T-helper 2 cell treated with Interferon-gamma antibody and Interleukin-4, amounts not matched to agents 100 ng/mL and 5 ng/mL, for 36 hours (primary cell): ENCODE data around the gene TSHZ1. TPM values are rescaled to one million over a fixed set of nuclear protein-coding genes. Genes with fewer than 3 reads are reported as not detected.

Experiments used
- intact Hi-C: fragments of 100-400 bp; cut with micrococcal nuclease; formaldehyde crosslinking; loops from one replicate; pipeline ENCODE4 v1.15.1; 2023
- total RNA-seq: library from RNA; stranded (reverse); gene quantifications from 2 replicates; pipeline ENCODE4 v1.2.3, GENCODE V29; 2022

TSHZ1 gene
- total RNA-seq, 1 donor from 2014 or later = 14.7 TPM

DNA sequence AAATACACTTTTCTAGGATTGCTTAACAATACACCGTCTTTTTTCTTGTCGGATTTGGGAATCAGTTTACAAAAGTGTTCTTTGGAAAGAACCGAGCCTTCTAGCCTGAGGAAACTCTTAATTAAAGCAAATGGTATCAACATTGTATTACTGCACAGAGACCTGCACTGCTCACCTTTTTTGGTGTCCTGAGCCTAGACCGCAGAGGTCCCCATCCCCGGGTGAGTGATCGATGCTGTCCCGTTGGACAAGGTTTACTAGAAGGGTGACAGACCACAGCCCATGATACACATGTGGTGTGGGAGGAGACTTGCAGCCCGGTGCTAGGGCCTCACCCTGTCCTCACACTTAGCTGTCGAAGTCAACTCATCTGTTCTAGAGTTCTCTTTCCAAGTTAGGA is 55.3 kb downstream of the TSHZ1 start:
- intact Hi-C loops = no loop called here

- intact Hi-C loops = no loop called here
Measured at GRCh38 chr18:75267643-75268363, 57.2 kb downstream of the TSHZ1 start.

- intact Hi-C loops = no loop called here
Measured at GRCh38 chr18:75268364-75268646, 57.7 kb downstream of the TSHZ1 start.

DNA sequence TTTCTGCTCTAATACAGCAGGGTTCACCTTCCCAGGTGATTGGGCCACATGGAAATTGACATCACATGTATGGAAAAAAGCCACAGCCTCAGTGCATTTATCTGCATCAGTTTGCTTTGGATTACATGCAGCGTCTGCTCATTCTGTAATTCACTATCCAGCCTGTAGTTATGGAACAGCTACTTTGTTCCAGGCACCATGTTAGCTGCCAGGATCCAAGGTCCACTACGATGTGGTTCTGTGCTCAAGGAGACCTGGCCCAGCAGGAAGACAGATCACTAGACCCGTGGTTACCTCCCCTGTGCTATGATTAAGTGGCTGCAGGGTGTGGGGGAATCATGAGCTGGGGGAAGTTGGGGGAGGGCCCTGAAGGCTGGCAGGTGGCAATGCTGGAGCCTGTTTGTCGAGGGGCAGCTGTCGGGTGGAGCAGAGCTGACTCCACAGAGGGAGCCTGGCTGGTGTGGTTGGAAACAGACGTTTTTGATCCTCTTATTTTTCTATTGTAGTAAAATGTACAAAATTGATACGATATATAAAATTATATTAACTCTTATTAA is 58.6 kb downstream of the TSHZ1 start:
- intact Hi-C loops = no loop called here

DNA sequence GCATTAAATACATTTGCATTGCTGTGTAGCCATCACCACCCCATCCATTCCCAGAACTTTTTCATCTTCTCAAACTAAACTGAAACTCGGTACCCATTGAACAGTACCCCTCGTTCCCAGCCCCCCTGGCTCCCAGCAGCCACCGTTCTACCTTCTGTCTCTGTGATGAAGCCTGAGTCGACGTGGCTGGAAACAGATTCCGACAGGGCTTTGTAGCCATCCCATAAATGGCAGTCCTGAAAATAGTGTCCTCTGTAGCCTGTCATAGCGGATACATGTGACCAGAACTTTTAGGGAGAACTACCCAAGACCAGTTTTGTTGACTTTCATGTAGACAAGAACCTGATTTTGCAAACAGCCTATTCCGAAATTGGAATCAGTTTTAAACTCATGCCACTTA is 59.1 kb downstream of the TSHZ1 start:
- intact Hi-C loops = no loop called here

DNA sequence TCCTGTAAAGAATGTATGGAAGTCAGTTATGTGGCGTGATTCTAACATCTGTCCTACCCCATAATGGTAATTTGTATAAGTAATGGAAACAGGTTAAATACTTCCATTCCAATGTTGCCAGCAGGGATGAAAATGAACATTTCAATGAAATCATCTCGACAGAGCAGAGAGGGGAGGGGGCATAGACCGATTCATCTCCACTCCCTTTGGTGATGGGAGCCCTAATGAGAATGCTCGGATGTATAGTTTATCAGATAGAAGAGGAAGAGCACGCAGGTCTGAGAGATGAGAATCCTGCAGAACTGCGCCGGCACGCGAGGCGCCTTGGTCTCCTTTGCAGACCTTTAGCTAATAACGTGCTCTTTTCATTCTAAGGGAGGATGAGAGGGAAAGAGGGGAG is 61.4 kb downstream of the TSHZ1 start:
- intact Hi-C loops = no loop called here

- intact Hi-C loops = no loop called here
Measured at GRCh38 chr18:75273817-75274216, 63.2 kb downstream of the TSHZ1 start.

DNA sequence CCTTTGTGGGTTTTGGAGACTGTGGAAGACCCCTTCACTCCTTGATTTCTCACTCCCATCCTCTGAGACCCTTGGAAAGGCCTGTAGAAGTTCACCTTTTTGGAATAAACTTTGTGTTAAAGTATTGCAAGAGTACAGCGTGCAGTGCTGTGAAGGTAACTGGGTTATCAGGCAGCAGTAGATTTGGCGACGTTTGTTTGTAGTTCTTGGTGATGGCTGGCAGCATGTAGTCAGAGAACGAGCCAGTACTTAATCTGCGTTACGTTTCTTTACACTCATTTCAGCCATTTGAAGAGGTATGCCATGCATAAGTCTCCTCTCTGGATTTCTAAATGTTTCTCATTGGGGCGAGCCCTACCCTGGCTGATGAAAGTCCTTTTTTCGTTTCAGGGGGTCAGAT is 64.6 kb downstream of the TSHZ1 start:
- intact Hi-C loops = no loop called here

DNA sequence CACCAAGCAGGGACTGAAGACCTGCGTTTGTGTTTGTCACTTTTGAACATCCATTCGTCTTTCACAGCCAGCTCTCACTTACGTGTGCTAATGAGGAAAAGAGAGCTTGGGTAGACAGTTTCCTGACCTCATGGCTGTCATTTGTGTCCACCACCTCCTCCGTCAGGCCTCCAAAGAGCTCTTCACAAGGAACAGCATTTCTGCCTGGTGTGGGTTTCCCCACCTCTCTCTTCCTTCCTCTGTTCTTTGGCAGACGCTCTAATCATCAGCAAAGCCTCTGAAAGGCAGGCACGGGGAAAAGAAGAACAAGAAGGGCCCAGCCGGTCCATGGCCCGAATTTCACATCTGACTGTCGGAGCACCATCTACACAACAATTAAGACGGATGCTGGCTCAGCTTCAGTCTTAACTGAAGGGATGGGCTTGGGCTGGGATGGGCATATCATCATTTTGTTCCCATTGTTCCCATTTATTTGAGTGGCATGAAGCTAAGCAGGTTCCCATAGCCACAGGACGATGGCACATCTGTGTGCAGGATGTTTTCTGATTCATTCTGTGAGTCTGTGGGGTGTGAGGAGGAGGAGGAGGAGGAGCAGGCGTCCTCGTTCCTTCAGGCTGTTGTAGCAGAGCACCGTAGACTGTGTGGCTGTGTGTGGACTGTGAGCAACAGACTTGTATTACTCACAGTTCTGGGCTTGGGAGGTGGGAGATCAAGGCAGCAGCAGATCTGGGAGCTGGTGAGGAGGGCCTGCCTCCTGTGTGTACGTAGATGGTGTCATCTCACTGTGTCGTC is 66.4 kb downstream of the TSHZ1 start:
- intact Hi-C loops = no loop called here

- intact Hi-C loops = no loop called here
Measured at GRCh38 chr18:75277610-75277928, 67.0 kb downstream of the TSHZ1 start.

GRCh38 chr18:75279381-75279780 is 68.8 kb downstream of the TSHZ1 start:
- intact Hi-C loops = no loop called here

- intact Hi-C loops = no loop called here
Measured at GRCh38 chr18:75280427-75281280, 70.1 kb downstream of the TSHZ1 start.

DNA sequence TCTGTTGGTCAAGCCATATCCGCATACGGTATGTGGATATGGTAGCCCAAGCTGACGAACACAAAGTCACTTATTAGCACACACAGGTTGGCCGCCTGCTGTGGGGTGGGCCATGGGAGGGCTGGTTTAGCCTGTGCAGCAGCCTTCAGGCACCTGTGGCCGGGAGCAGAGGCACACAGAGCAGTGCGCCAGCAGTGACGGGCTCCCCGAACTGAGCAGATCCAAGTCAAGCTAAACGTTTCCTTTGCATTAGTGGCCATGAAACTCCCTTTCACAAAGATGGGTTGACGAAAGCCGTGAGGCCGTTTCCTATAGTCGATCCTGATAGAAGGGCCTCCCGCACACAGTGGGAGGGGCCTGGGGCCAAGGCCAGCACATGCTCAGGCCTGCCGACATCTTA is 72.1 kb downstream of the TSHZ1 start:
- intact Hi-C loops = no loop called here

GRCh38 chr18:75283731-75284130 is 73.1 kb downstream of the TSHZ1 start:
- intact Hi-C loops = no loop called here

GRCh38 chr18:75284566-75284965 is 74.0 kb downstream of the TSHZ1 start:
- intact Hi-C loops = no loop called here

- intact Hi-C loops = no loop called here
Measured at GRCh38 chr18:75285876-75286275, 75.3 kb downstream of the TSHZ1 start.

- intact Hi-C loops = no loop called here
Measured at GRCh38 chr18:75287006-75287405, 76.4 kb downstream of the TSHZ1 start.

DNA sequence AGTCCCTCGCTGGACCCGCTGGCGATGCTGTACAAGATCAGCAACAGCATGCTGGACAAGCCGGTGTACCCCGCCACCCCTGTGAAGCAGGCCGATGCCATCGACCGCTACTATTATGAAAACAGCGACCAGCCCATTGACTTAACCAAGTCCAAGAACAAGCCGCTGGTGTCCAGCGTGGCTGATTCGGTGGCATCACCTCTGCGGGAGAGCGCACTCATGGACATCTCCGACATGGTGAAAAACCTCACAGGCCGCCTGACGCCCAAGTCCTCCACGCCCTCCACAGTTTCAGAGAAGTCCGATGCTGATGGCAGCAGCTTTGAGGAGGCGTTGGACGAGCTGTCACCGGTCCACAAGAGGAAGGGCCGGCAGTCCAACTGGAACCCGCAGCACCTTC is 77.1 kb downstream of the TSHZ1 start:
- intact Hi-C loops = no loop called here

GRCh38 chr18:75289761-75290160 is 79.2 kb downstream of the TSHZ1 start:
- intact Hi-C loops = no loop called here

GRCh38 chr18:75290737-75291358 is 80.3 kb downstream of the TSHZ1 start:
- intact Hi-C loops = no loop called here

DNA sequence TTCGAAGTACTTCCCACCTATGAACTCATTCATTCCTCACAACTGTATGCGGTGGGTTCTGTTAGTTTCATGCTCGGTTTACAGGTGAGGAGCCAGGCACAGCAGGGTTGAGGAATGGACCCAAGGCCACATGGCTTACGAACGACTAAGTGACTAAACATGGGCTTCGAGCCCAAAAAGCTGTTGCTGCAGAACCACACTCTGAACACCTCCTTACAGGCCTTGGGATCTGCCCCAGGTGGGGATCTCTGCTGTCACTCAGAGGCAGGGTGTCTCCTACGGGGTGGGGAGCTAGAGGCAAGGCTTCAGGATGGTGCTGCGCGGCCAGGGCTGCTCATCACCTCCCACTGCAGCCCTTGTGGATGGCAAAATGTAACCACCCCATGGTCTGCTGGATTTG is 80.9 kb downstream of the TSHZ1 start:
- intact Hi-C loops = no loop called here

- intact Hi-C loops = no loop called here
Measured at GRCh38 chr18:75293591-75293990, 83.0 kb downstream of the TSHZ1 start.
